Nephron progenitor cell (in vitro differentiated cells): Measurements from ENCODE around the gene RAB36.
A peak's percentile ranks its signal among the peaks of the same experiment; 100 is the strongest.

Source experiments
- DNase-seq: peaks from one replicate; pipeline ENCODE4 v3.0.0; 2021
- H3K27ac Mint-ChIP-seq: 2 replicates; pipeline ENCODE4 v1.8.0; 2021; ENCODE audit warnings: mild to moderate bottlenecking, moderate library complexity, mixed read lengths
- H3K27me3 Mint-ChIP-seq: 2 replicates; pipeline ENCODE4 v1.8.0; 2021; ENCODE audit warnings: mild to moderate bottlenecking, low read depth, mixed read lengths; ENCODE audit not compliant: poor library complexity
- H3K36me3 Mint-ChIP-seq: 2 replicates; pipeline ENCODE4 v1.8.0; 2021; ENCODE audit warnings: low read depth, mixed read lengths
- H3K4me1 Mint-ChIP-seq: 2 replicates; pipeline ENCODE4 v1.8.0; 2021; ENCODE audit warnings: mixed read lengths
- H3K4me3 Mint-ChIP-seq: 2 replicates; pipeline ENCODE4 v1.8.0; 2021; ENCODE audit warnings: mild to moderate bottlenecking, moderate library complexity, mixed read lengths
- H3K9me3 Mint-ChIP-seq: 2 replicates; pipeline ENCODE4 v1.8.0; 2021; ENCODE audit warnings: mild to moderate bottlenecking, moderate library complexity, mixed read lengths
- TF ChIP-seq, protein P1 (sequence below): fragments of 200-600 bp; sonication (generic); IDR thresholded peaks from 2 replicates; pipeline ENCODE4 v1.5.0; 2021; ENCODE audit warnings: antibody characterized with exemption

The RAB36 gene

DNA sequence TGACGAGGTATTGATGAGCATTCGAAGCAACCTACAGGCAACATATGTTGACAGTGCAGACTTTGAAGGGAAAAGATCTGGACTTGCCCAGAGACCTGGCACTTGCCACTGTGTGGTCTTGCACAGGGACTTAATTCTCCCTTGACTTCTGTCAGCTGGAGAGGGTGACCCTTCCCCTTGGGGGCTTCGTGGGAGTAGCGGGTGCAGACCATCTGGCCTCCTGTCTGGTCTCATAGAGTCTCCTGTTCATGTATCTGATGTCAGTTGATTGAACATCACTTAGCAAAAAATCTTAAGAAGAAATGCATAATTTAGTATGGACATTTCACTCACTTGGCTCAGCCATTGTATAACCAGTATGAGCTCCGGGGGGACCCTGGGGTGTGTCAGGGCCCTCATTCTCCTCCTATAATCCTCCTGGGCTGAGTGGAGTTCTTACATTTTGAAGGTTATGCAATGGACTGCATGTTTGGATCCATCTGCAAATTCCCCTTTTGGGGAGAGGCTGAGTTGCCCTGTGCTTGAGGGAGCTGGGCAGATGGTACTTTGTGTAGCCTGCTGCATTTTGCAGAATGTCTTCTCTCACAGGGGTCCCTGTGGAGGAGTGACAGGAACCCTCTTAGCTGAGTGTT, 48.0 kb downstream of the RAB36 start:
- Mint-ChIP-seq H3K27ac (peak overlapping the region; percentile 76), H3K27me3 (peaks cover 3% of the 10 kb centered on the region), H3K4me3 (no peak overlapping the region), H3K36me3 (peaks cover 31% of the 10 kb centered on the region), H3K9me3 (no peaks in the 10 kb centered on the region), H3K4me1 (peaks cover 60% of the 10 kb centered on the region)
- TF ChIP-seq, protein P1, sequence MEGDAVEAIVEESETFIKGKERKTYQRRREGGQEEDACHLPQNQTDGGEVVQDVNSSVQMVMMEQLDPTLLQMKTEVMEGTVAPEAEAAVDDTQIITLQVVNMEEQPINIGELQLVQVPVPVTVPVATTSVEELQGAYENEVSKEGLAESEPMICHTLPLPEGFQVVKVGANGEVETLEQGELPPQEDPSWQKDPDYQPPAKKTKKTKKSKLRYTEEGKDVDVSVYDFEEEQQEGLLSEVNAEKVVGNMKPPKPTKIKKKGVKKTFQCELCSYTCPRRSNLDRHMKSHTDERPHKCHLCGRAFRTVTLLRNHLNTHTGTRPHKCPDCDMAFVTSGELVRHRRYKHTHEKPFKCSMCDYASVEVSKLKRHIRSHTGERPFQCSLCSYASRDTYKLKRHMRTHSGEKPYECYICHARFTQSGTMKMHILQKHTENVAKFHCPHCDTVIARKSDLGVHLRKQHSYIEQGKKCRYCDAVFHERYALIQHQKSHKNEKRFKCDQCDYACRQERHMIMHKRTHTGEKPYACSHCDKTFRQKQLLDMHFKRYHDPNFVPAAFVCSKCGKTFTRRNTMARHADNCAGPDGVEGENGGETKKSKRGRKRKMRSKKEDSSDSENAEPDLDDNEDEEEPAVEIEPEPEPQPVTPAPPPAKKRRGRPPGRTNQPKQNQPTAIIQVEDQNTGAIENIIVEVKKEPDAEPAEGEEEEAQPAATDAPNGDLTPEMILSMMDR, result no peak
- no peak for DNase-seq

DNA sequence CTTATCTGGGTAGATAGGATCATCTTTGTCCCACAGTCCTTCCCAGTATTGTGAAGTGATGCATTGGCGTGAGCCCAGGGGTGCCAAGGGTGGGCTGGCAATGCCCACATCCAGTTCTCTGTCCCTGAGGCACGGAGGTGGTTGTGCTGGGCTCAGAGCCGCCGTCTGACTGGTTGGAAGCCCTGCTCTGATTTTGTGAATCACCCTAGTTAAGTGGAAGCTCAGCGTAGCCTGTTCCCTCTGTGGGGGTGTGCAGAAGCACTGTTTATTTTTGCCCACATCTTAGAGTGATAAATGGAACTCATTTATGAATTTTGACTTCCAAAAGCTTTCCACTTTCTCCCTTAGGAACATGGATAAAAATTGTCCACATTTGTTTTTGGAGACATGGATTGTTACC, 48.6 kb downstream of the RAB36 start:
- H3K27ac Mint-ChIP-seq, result peak overlapping the region; percentile 76
- H3K4me3 Mint-ChIP-seq, result no peak overlapping the region
- H3K4me1 Mint-ChIP-seq, result peaks cover 63% of the 10 kb centered on the region
- peaks cover 3% of the 10 kb centered on the region for H3K27me3 Mint-ChIP-seq
- peaks cover 33% of the 10 kb centered on the region for H3K36me3 Mint-ChIP-seq
- TF ChIP-seq, protein P1, result no peak
- H3K9me3 Mint-ChIP-seq, result no peaks in the 10 kb centered on the region
- DNase-seq, result no peak

DNA sequence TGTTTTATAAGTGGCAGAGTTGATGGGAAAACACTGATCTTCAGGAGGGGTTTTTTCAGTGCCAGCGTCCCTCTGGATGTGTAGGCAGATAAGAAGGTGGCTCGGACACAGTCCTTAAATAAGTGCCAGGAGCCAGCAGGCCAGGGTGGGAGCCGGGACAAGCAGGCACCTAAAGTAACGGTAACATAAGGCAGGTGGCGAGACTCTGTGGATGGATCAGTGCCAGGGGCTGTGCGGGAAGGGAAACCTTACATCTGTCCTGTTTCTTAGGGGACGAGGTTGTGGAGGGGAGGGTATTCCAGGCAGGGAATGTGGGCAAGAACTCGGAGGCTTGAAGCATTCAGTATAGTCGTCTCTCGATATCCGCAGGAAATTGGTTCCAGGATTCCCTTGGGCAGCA, 50.9 kb downstream of the RAB36 start:
- peak overlapping the region; percentile 36 for H3K27ac Mint-ChIP-seq
- no peak for DNase-seq
- H3K27me3 Mint-ChIP-seq, result peaks cover 3% of the 10 kb centered on the region
- H3K4me1 Mint-ChIP-seq, result peaks cover 76% of the 10 kb centered on the region
- TF ChIP-seq, protein P1, result no peak
- H3K36me3 Mint-ChIP-seq, result peaks cover 25% of the 10 kb centered on the region
- no peak overlapping the region for H3K4me3 Mint-ChIP-seq
- no peaks in the 10 kb centered on the region for H3K9me3 Mint-ChIP-seq

DNA sequence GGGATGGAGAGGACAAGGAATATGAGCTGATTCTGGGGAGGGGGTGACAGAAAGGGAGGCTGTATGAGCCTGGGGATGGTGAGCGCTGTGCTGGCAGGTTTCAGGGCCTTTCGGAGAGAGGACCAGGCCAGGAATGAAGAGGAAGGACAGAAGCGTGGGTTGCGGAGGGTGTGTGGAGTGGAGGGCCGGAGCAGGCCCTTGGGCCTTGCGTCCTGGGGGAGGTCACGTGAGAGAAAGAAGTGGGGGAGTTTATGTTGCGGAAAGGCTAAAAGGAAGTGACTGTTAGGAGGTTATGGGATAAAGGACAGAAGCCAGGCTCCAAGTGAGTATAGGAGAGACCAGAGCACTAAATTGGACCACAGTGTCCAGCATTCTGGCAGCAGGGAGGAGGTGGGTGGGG, 52.6 kb downstream of the RAB36 start:
- H3K27ac Mint-ChIP-seq, result peak overlapping the region; percentile 92
- H3K27me3 Mint-ChIP-seq, result peaks cover 3% of the 10 kb centered on the region
- peaks cover 77% of the 10 kb centered on the region for H3K4me1 Mint-ChIP-seq
- no peak overlapping the region for H3K4me3 Mint-ChIP-seq
- H3K36me3 Mint-ChIP-seq, result peaks cover 15% of the 10 kb centered on the region
- no peak for DNase-seq
- H3K9me3 Mint-ChIP-seq, result no peaks in the 10 kb centered on the region
- TF ChIP-seq, protein P1, result no peak

DNA sequence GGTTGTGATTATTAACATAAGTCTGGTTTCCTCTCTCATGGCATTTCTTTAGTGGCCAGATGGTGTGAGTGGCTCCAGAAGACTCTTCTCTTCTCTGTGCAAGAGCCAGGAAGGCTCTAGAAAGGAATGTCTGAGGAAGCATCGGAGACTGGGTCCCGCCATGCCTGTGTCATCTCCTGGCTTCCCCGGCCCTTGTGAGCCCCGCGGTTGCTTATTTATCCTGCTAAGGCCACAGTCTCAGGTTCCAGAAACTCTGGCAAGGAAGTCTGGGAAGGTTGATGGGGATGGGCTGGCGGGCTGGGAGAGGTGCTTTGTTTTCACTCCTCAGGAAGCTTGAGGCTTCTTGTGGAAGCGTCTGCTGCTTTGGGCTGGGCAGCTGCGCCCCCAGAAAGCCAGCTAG, 53.9 kb downstream of the RAB36 start:
- peaks cover 79% of the 10 kb centered on the region for H3K4me1 Mint-ChIP-seq
- peaks cover 3% of the 10 kb centered on the region for H3K27me3 Mint-ChIP-seq
- peaks cover 27% of the 10 kb centered on the region for H3K36me3 Mint-ChIP-seq
- no peak for DNase-seq
- peak overlapping the region; percentile 39 for H3K4me3 Mint-ChIP-seq
- no peaks in the 10 kb centered on the region for H3K9me3 Mint-ChIP-seq
- H3K27ac Mint-ChIP-seq, result peak overlapping the region; percentile 87
- TF ChIP-seq, protein P1, result no peak

DNA sequence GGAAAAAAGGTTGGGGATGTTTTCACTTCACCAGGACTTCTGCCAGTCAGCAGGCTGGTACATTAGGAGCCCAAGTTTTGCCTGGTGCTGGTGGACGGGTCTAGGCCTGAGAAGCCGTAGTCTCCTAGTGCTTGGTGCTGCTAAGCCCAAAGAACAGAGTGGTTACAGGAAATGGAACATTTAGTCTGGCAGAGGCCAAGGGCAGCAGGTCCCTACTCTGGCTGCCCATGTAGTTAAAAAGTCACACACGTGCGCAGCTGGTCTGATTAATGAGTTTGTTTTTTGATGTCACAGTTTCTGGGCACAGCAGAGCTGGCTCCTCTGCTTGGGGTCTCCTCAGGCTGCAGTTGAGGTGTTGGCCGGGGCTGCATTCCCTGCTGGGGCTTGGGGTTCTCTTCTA, 55.6 kb downstream of the RAB36 start:
- H3K4me3 Mint-ChIP-seq, result no peak overlapping the region
- H3K36me3 Mint-ChIP-seq, result peaks cover 27% of the 10 kb centered on the region
- H3K9me3 Mint-ChIP-seq, result no peaks in the 10 kb centered on the region
- H3K27ac Mint-ChIP-seq, result no peak overlapping the region
- H3K4me1 Mint-ChIP-seq, result peaks cover 93% of the 10 kb centered on the region
- DNase-seq, result no peak
- TF ChIP-seq, protein P1, result no peak
- H3K27me3 Mint-ChIP-seq, result peaks cover 3% of the 10 kb centered on the region
